H1 (cell line): ENCODE measurements around the gene OR52K2. TPM values are rescaled to one million over a fixed set of nuclear protein-coding genes. Genes with fewer than 3 reads are reported as not detected.
A peak's percentile ranks its signal among the peaks of the same experiment; 100 is the strongest.

Experiments used
- CTCF ChIA-PET: fragments of 300-600 bp; sonication (Branson Sonifier 250); formaldehyde crosslinking; loops from one replicate; lab custom pipeline; 2021; ENCODE audit not compliant: partially characterized antibody; lab: Charles Lee
- POLR2A ChIA-PET: fragments of 300-600 bp; sonication (Branson Sonifier 250); formaldehyde crosslinking; loops from one replicate; lab custom pipeline; 2021; ENCODE audit warnings: inconsistent platforms; ENCODE audit not compliant: partially characterized antibody; lab: Charles Lee
- DNase-seq, 2 experiments: peaks; one replicate each; pipeline versions ENCODE4 v3.0.0 to v3.0.0-alpha.2; 2010 to 2022; ENCODE audit warnings: low spot score in 2 of 2, low read depth in 1 of 2, mixed read lengths in 1 of 2
- FAIRE-seq: peaks from 2 replicates; lab custom pipeline; 2011; peaks lifted over from hg19 to GRCh38; lab: Jason Lieb, UNC
- H2AFZ ChIP-seq: 2 replicates; pipeline ENCODE4 v1.8.1; 2012; ENCODE audit warnings: low read length, inconsistent platforms
- H2AK5ac ChIP-seq: 2 replicates; pipeline ENCODE4 v1.6.1; 2013; ENCODE audit warnings: low read depth, low read length
- H2BK120ac ChIP-seq: replicated peaks from 2 replicates; pipeline ENCODE3; 2013; ENCODE audit warnings: low read depth, low read length, inconsistent platforms
- H2BK12ac ChIP-seq: 2 replicates; pipeline ENCODE4 v1.6.1; 2013; ENCODE audit warnings: low read depth, low read length
- H2BK15ac ChIP-seq: 2 replicates; pipeline ENCODE4 v1.6.1; 2013; ENCODE audit warnings: low read length
- H2BK20ac ChIP-seq: 2 replicates; pipeline ENCODE4 v1.6.1; 2013; ENCODE audit warnings: low read length
- H2BK5ac ChIP-seq: 2 replicates; pipeline ENCODE4 v1.6.1; 2013; ENCODE audit warnings: low read depth, low read length
- H3K14ac ChIP-seq: 2 replicates; pipeline ENCODE4 v1.6.1; 2013; ENCODE audit warnings: inconsistent platforms; ENCODE audit not compliant: insufficient read length
- H3K18ac ChIP-seq: 2 replicates; pipeline ENCODE4 v1.6.1; 2013; ENCODE audit warnings: low read length; ENCODE audit errors: extremely low read depth
- H3K23ac ChIP-seq: 2 replicates; pipeline ENCODE4 v1.6.1; 2013; ENCODE audit warnings: inconsistent platforms; ENCODE audit not compliant: insufficient read length
- H3K23me2 ChIP-seq: 2 replicates; pipeline ENCODE4 v1.6.1; 2013; ENCODE audit warnings: low read depth, low read length
- H3K27ac ChIP-seq: 2 replicates; pipeline ENCODE4 v1.6.1; 2011; ENCODE audit warnings: low read depth, low read length, inconsistent platforms
- H3K27me3 ChIP-seq, 4 experiments: replicated peaks in 1 of 4; 1 replicate in 1 of 4; 2 replicates in 3 of 4; pipeline versions ENCODE4 v1.6.1 to v1.8.1; 2011 to 2013; ENCODE audit warnings: low read length in 3 of 4, mild to moderate bottlenecking in 3 of 4, inconsistent platforms in 2 of 4, mixed read lengths in 2 of 4, moderate library complexity in 1 of 4; ENCODE audit not compliant: control insufficient read depth in 3 of 4, insufficient read depth in 3 of 4; ENCODE audit errors: extremely low read depth in 1 of 4
- H3K36me3 ChIP-seq, 4 experiments: 2 replicates each; pipeline versions ENCODE4 v1.6.1 to v1.8.1; 2011 to 2013; ENCODE audit warnings: mild to moderate bottlenecking in 4 of 4, low read length in 3 of 4, moderate library complexity in 2 of 4, control low read depth in 1 of 4, inconsistent platforms in 1 of 4; ENCODE audit not compliant: insufficient read depth in 4 of 4, control insufficient read depth in 2 of 4
- H3K4ac ChIP-seq: replicated peaks from 2 replicates; pipeline ENCODE3; 2013; ENCODE audit warnings: low read length, low read depth, mixed read lengths, inconsistent platforms; ENCODE audit not compliant: insufficient read length
- H3K4me1 ChIP-seq, 4 experiments: replicated peaks in 1 of 4; 1 replicate in 1 of 4; 2 replicates in 3 of 4; pipeline versions ENCODE4 v1.6.1 to v1.8.1; 2011 to 2013; ENCODE audit warnings: low read length in 3 of 4, inconsistent platforms in 2 of 4, mixed read lengths in 1 of 4; ENCODE audit not compliant: insufficient read depth in 4 of 4, control insufficient read depth in 3 of 4
- H3K4me2 ChIP-seq, 2 experiments: 2 replicates each; pipeline versions ENCODE4 v1.6.1 to v1.8.1; 2011 to 2013; ENCODE audit warnings: low read depth in 2 of 2, low read length in 2 of 2, control low read depth in 1 of 2, inconsistent platforms in 1 of 2, mild to moderate bottlenecking in 1 of 2; ENCODE audit not compliant: insufficient read depth in 1 of 2
- H3K4me3 ChIP-seq, 4 experiments: fragments of 200-600, 300-600 bp in 1 of 4; sonication (generic), shearing (Covaris generic), sonication (Bioruptor Twin) in 1 of 4; 2 replicates each; pipeline versions ENCODE4 v1.5.1 to v1.8.1; 2011 to 2016; ENCODE audit warnings: low read length in 4 of 4, low read depth in 3 of 4, control low read depth in 2 of 4, inconsistent platforms in 2 of 4, mild to moderate bottlenecking in 2 of 4, mixed read lengths in 1 of 4, moderate library complexity in 1 of 4; ENCODE audit not compliant: insufficient read depth in 2 of 4; ENCODE audit errors: extremely low read depth in 1 of 4
- H3K56ac ChIP-seq: replicated peaks from 2 replicates; pipeline ENCODE3; 2013; ENCODE audit warnings: low read depth, mild to moderate bottlenecking, mixed read lengths, low read length, inconsistent platforms; ENCODE audit not compliant: insufficient read length
- H3K79me1 ChIP-seq: 2 replicates; pipeline ENCODE4 v1.6.1; 2013; ENCODE audit warnings: low read depth, low read length, control low read depth
- H3K79me2 ChIP-seq, 2 experiments: 2 replicates each; pipeline versions ENCODE4 v1.6.1 to v1.8.1; 2012 to 2013; ENCODE audit warnings: low read length in 2 of 2, mild to moderate bottlenecking in 2 of 2, inconsistent platforms in 1 of 2; ENCODE audit not compliant: insufficient read depth in 2 of 2, control insufficient read depth in 1 of 2
- H3K9ac ChIP-seq, 4 experiments: replicated peaks in 1 of 4; 1 replicate in 1 of 4; 2 replicates in 3 of 4; pipeline versions ENCODE4 v1.6.1 to v1.8.1; 2011 to 2013; ENCODE audit warnings: low read depth in 3 of 4, low read length in 3 of 4, control low read depth in 2 of 4, mild to moderate bottlenecking in 2 of 4, moderate library complexity in 2 of 4, inconsistent platforms in 1 of 4; ENCODE audit errors: extremely low read depth in 1 of 4
- H3K9me3 ChIP-seq, 2 experiments: 2 replicates each; pipeline versions ENCODE4 v1.6.1 to v1.8.1; 2012 to 2013; ENCODE audit warnings: mild to moderate bottlenecking in 2 of 2, moderate library complexity in 2 of 2, control low read depth in 1 of 2, inconsistent platforms in 1 of 2, low read depth in 1 of 2, low read length in 1 of 2, mixed read lengths in 1 of 2; ENCODE audit not compliant: insufficient read depth in 2 of 2
- H4K20me1 ChIP-seq, 2 experiments: replicated peaks in 1 of 2; 2 replicates each; pipeline versions ENCODE3 to v1.8.1; 2011 to 2013; ENCODE audit warnings: inconsistent platforms in 2 of 2, low read length in 2 of 2, mild to moderate bottlenecking in 1 of 2; ENCODE audit not compliant: insufficient read depth in 2 of 2, control insufficient read depth in 1 of 2
- H4K5ac ChIP-seq: 2 replicates; pipeline ENCODE4 v1.6.1; 2013; ENCODE audit warnings: low read length, low read depth, mixed read lengths, inconsistent platforms; ENCODE audit not compliant: insufficient read length
- H4K8ac ChIP-seq: 2 replicates; pipeline ENCODE4 v1.8.0; 2013; ENCODE audit warnings: mild to moderate bottlenecking, moderate library complexity, low read length, inconsistent platforms; ENCODE audit not compliant: insufficient read depth; ENCODE audit errors: extremely low read depth
- H4K91ac ChIP-seq: replicated peaks from 2 replicates; pipeline ENCODE3; 2013; ENCODE audit warnings: low read length, mixed read lengths, inconsistent platforms; ENCODE audit not compliant: insufficient read length
- CTBP2 ChIP-seq: IDR thresholded peaks from 2 replicates; pipeline ENCODE4 v1.7.0; 2011; ENCODE audit warnings: borderline replicate concordance, mild to moderate bottlenecking, moderate library complexity, mixed read lengths, low read length; ENCODE audit not compliant: insufficient read depth, insufficient read length
- KDM1A ChIP-seq: fragments of 200-600, 300-600 bp; sonication (generic); IDR thresholded peaks from 2 replicates; pipeline ENCODE4 v1.7.1; 2016; ENCODE audit warnings: mild to moderate bottlenecking, low read length, borderline replicate concordance
- KDM5A ChIP-seq: fragments of 200-600 bp; IDR thresholded peaks from 2 replicates; pipeline ENCODE4 v1.7.1; 2012; ENCODE audit warnings: mild to moderate bottlenecking, low read length, inconsistent platforms, mixed read lengths
- MAX ChIP-seq: IDR thresholded peaks from 2 replicates; pipeline ENCODE4 v1.6.1; 2012; ENCODE audit warnings: inconsistent platforms
- POU5F1 ChIP-seq: IDR thresholded peaks from 2 replicates; pipeline ENCODE4 v1.6.1; 2011; ENCODE audit warnings: low read depth, mild to moderate bottlenecking, low read length, moderate library complexity
- RAD21 ChIP-seq, 2 experiments: IDR thresholded peaks in 1 of 2; conservative IDR thresholded peaks in 1 of 2; 2 replicates each; pipeline ENCODE4 v1.6.1; 2011; ENCODE audit warnings: low read depth in 2 of 2, low read length in 2 of 2, improper control_type of control experiment in 1 of 2, inconsistent platforms in 1 of 2, mild to moderate bottlenecking in 1 of 2, moderate library complexity in 1 of 2
- SAP30 ChIP-seq: fragments of 300-600 bp; sonication (generic); IDR thresholded peaks from 2 replicates; pipeline ENCODE4 v1.7.1; 2012; ENCODE audit warnings: low read length, moderate library complexity, mild to moderate bottlenecking, inconsistent platforms; ENCODE audit not compliant: insufficient read depth, insufficient replicate concordance
- SUZ12 ChIP-seq: fragments of 200-600 bp; sonication (generic); IDR thresholded peaks from 2 replicates; pipeline ENCODE4 v1.6.1; 2012; ENCODE audit warnings: mild to moderate bottlenecking, inconsistent platforms, low read length, moderate library complexity, mixed read lengths
- TAF7 ChIP-seq: optimal IDR thresholded peaks from 2 replicates; pipeline ENCODE3; 2011; ENCODE audit warnings: low read depth, mild to moderate bottlenecking, inconsistent platforms, low read length, moderate library complexity, borderline replicate concordance
- YY1 ChIP-seq: IDR thresholded peaks from 2 replicates; pipeline ENCODE4 v1.6.1; 2011; ENCODE audit warnings: low read depth, mild to moderate bottlenecking, low read length
- WGBS, 2 experiments: shearing (Covaris generic) in 1 of 2; methylation state at CpG; one replicate each; pipeline versions ENCODE4 v1.1.6 to v1.1.7; 2013 to 2015; ENCODE audit warnings: low lambda C conversion rate in 2 of 2, mixed read lengths in 2 of 2, inconsistent platforms in 1 of 2, low coverage in 1 of 2, missing lambda C conversion rate in 1 of 2; ENCODE audit not compliant: insufficient replicate concordance in 2 of 2, insufficient coverage in 1 of 2, insufficient read length in 1 of 2; ENCODE audit errors: extremely low coverage in 1 of 2, missing lambda C conversion rate in 1 of 2; 5-methylcytosine and 5-hydroxymethylcytosine counted together
- polyA plus RNA-seq, 7 experiments: library from polyadenylated mRNA; depleted of rRNA in 3 of 7; stranded (reverse) in 5 of 7; unstranded in 2 of 7; fragments of >200 nt in 5 of 7; fragments of 200-250 nt in 2 of 7; gene quantifications; 1 replicate in 5 of 7; 2 replicates in 1 of 7; 4 replicates in 1 of 7; pipeline versions ENCODE4 v1.2.1 to v1.2.3, GENCODE V29; 2011 to 2013; ENCODE audit warnings: missing spikeins in 2 of 7, mixed read lengths in 2 of 7
- total RNA-seq: library from RNA; stranded (reverse); fragmentation: NEBNext Ultra II Directional; extraction: Animal tissue kit (Norgen Biotek cat#: 25700); gene quantifications from 2 replicates; pipeline ENCODE4 v1.2.1, GENCODE V29; 2021

OR52K2 gene
- total and polyA plus RNA-seq, 2 of the 8 experiments (the other 6 are each of a cell fraction or from before 2014, with no cell fraction given) = not detected

GRCh38 chr11:4455419-4455818, 6.3 kb downstream of the OR52K2 start:
- H3K18ac ChIP-seq = no peak overlapping the region
- ChIA-PET POLR2A (no interaction called here), CTCF (no interaction called here)
- 78% methylated on average over 1 of the region's 1 CpG; no CpG with 5 or more reads in 1 of the 2 experiments for WGBS, 2 experiments
- no peak overlapping the region for H3K56ac ChIP-seq
- H2AFZ ChIP-seq = no peak overlapping the region
- H3K23ac ChIP-seq = no peak overlapping the region
- H3K27ac ChIP-seq = no peak overlapping the region
- H3K79me1 ChIP-seq = no peaks in the 10 kb centered on the region
- no peaks in the 10 kb centered on the region for H3K79me2 ChIP-seq
- H4K8ac ChIP-seq = no peak overlapping the region
- no peak overlapping the region for H3K4me2 ChIP-seq
- H4K91ac ChIP-seq = no peak overlapping the region
- H2AK5ac ChIP-seq = no peak overlapping the region
- H3K4me3 ChIP-seq = no peak overlapping the region
- DNase-seq = no peak
- no peaks in the 10 kb centered on the region for H3K4me1 ChIP-seq
- H3K9ac ChIP-seq = no peak overlapping the region
- H3K9me3 ChIP-seq = peaks cover 5 to 6% of the 10 kb centered on the region in 2 experiments; a peak in 3 of 4 replicates
- no peak overlapping the region for H2BK120ac ChIP-seq
- no peaks in the 10 kb centered on the region for H3K27me3 ChIP-seq
- H4K20me1 ChIP-seq = no peaks in the 10 kb centered on the region
- no peak overlapping the region for H3K4ac ChIP-seq
- H2BK20ac ChIP-seq = no peak overlapping the region
- 0 out of 2 replicates have a peak overlapping the region, but pooled peaks have one; percentile 3 for H2BK15ac ChIP-seq
- no peak overlapping the region for H2BK12ac ChIP-seq
- H4K5ac ChIP-seq = no peak overlapping the region
- no peak overlapping the region for H3K14ac ChIP-seq
- no peaks in the 10 kb centered on the region for H3K23me2 ChIP-seq
- TF ChIP-seq SUZ12 (no peak), MAX (no peak), POU5F1 (no peak), YY1 (no peak), KDM5A (no peak), RAD21 (IDR thresholded peaks at IDR 0.05 in 1 of 2, conservative IDR thresholded peaks at IDR 0.05 in 1 of 2; ENCODE audit: low read depth in 2 of 2, low read length in 2 of 2) (no peak), TAF7 (no peak), CTBP2 (no peak), SAP30 (no peak), KDM1A (no peak)
- H3K36me3 ChIP-seq = no peaks in the 10 kb centered on the region; a peak in 1 of 8 replicates
- no peak for FAIRE-seq
- H2BK5ac ChIP-seq = no peak overlapping the region
